Calu3 (cell line): Measurements from ENCODE around the gene PRDM10. TPM values are rescaled to one million over a fixed set of nuclear protein-coding genes. Genes with fewer than 3 reads are reported as not detected.

Source experiments
- BruUV-seq: library from RNA; stranded (reverse); fragments of 400-500 nt; replicated peaks from 2 replicates; lab custom pipeline; 2021; lab: Mats Ljungman, UMichigan
- CTCF ChIA-PET: fragments of 300-600 bp; sonication (Branson Sonifier 250); formaldehyde crosslinking; loops from one replicate; lab custom pipeline; 2022; ENCODE audit warnings: antibody characterized with exemption; lab: Charles Lee
- DNase-seq: peaks from one replicate; pipeline ENCODE4 v3.0.0; 2022
- H3K27ac Mint-ChIP-seq: one replicate; pipeline ENCODE4 v1.8.0; 2022; ENCODE audit warnings: mixed read lengths; ENCODE audit not compliant: unreplicated experiment
- H3K27me3 Mint-ChIP-seq: one replicate; pipeline ENCODE4 v1.8.0; 2022; ENCODE audit warnings: mixed read lengths; ENCODE audit not compliant: unreplicated experiment
- H3K36me3 Mint-ChIP-seq: one replicate; pipeline ENCODE4 v1.8.0; 2022; ENCODE audit warnings: mild to moderate bottlenecking, moderate library complexity, mixed read lengths; ENCODE audit not compliant: insufficient read depth, unreplicated experiment
- H3K4me1 Mint-ChIP-seq: one replicate; pipeline ENCODE4 v1.8.0; 2022; ENCODE audit warnings: mild to moderate bottlenecking, low read depth, mixed read lengths; ENCODE audit not compliant: unreplicated experiment
- H3K4me3 Mint-ChIP-seq: one replicate; pipeline ENCODE4 v1.8.0; 2022; ENCODE audit warnings: mild to moderate bottlenecking, low read depth, moderate library complexity, mixed read lengths; ENCODE audit not compliant: unreplicated experiment
- H3K9me3 Mint-ChIP-seq: one replicate; pipeline ENCODE4 v1.8.0; 2022; ENCODE audit warnings: low read depth, mixed read lengths; ENCODE audit not compliant: unreplicated experiment
- intact Hi-C: fragments of 100-400 bp; cut with micrococcal nuclease; formaldehyde crosslinking; loops from one replicate; pipeline ENCODE4 v1.10.0; 2022; ENCODE audit not compliant: unreplicated experiment
- total RNA-seq: library from RNA; stranded (reverse); gene quantifications from 2 replicates; pipeline ENCODE4 v1.2.3, GENCODE V29; 2022
- TF ChIP-seq, protein P1 (sequence below): fragments of 200-600 bp; IDR thresholded peaks from one replicate; pipeline ENCODE4 v1.8.0; 2022; ENCODE audit warnings: antibody characterized with exemption; ENCODE audit not compliant: unreplicated experiment

Gene PRDM10
- total RNA-seq, 1 experiment from 2014 or later: 8.1 TPM

DNA sequence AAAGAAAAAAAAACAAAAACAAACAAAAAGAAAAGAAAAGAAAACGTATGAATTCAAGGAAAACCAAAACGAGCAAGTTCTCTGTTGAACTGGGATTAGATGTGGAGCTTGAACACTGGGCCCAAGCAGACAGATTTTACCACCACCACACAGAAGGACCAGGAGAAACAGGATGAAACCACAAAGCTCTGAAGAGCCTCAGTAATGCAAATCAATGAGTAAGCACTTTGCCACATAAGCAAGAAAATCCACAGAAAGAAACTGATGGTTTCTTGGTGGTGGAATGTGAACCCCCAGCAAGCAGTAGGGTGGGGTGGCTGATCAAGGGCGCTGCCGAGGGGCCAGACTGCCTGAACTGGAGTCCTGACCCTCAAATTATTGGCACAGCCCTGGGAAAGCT lies 56.4 kb downstream of the PRDM10 start:
- no peak overlapping the region for H3K4me3 Mint-ChIP-seq
- H3K36me3 Mint-ChIP-seq: no peaks in the 10 kb centered on the region
- BruUV-seq: no TSS peak
- DNase-seq: no peak
- H3K4me1 Mint-ChIP-seq: no peaks in the 10 kb centered on the region
- H3K9me3 Mint-ChIP-seq: no peaks in the 10 kb centered on the region
- CTCF ChIA-PET: no interaction called here
- intact Hi-C loops: no loop called here
- TF ChIP-seq, protein P1, sequence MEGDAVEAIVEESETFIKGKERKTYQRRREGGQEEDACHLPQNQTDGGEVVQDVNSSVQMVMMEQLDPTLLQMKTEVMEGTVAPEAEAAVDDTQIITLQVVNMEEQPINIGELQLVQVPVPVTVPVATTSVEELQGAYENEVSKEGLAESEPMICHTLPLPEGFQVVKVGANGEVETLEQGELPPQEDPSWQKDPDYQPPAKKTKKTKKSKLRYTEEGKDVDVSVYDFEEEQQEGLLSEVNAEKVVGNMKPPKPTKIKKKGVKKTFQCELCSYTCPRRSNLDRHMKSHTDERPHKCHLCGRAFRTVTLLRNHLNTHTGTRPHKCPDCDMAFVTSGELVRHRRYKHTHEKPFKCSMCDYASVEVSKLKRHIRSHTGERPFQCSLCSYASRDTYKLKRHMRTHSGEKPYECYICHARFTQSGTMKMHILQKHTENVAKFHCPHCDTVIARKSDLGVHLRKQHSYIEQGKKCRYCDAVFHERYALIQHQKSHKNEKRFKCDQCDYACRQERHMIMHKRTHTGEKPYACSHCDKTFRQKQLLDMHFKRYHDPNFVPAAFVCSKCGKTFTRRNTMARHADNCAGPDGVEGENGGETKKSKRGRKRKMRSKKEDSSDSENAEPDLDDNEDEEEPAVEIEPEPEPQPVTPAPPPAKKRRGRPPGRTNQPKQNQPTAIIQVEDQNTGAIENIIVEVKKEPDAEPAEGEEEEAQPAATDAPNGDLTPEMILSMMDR: no peak
- H3K27me3 Mint-ChIP-seq: no peaks in the 10 kb centered on the region
- H3K27ac Mint-ChIP-seq: no peak overlapping the region

- no peak for DNase-seq
- no peaks in the 10 kb centered on the region for H3K4me1 Mint-ChIP-seq
- TF ChIP-seq, protein P1: no peak
Observed at GRCh38 chr11:129945373-129945772, 57.3 kb downstream of the PRDM10 start.

GRCh38 chr11:129944696-129945095 lies 57.9 kb downstream of the PRDM10 start:
- H3K4me1 Mint-ChIP-seq: no peaks in the 10 kb centered on the region
- no TSS peak for BruUV-seq
- no peaks in the 10 kb centered on the region for H3K9me3 Mint-ChIP-seq
- CTCF ChIA-PET: no interaction called here
- no peak overlapping the region for H3K27ac Mint-ChIP-seq
- TF ChIP-seq, protein P1: no peak
- DNase-seq: no peak
- H3K36me3 Mint-ChIP-seq: no peaks in the 10 kb centered on the region
- intact Hi-C loops: no loop called here
- H3K27me3 Mint-ChIP-seq: no peaks in the 10 kb centered on the region
- no peak overlapping the region for H3K4me3 Mint-ChIP-seq

More at GRCh38 chr11:129945373-129945772, 57.3 kb downstream of the PRDM10 start:
- Mint-ChIP-seq H3K27me3 (no peaks in the 10 kb centered on the region), H3K36me3 (no peaks in the 10 kb centered on the region), H3K4me3 (no peak overlapping the region), H3K9me3 (no peaks in the 10 kb centered on the region), H3K27ac (no peak overlapping the region)
- intact Hi-C loops: no loop called here
- CTCF ChIA-PET: no interaction called here
- no TSS peak for BruUV-seq

DNA sequence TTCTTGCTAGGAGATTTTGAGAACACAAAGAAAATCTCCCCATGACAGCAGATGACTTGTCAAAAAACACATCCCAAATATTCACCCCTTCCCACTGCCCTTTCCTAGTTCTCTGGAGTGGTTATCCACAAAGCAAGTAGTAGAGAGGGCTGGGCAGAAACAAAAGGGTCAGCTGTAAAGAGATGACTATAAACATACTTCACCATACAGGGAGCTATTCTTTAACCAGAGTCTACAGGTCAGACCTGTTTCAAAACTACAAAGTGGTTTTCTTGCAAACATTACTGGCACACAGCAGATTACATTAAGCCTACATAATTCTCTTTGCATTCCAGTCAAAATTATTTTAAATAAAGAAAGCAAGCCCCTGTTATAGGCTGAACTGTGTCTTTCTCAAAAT lies 59.6 kb downstream of the PRDM10 start:
- CTCF ChIA-PET: no interaction called here
- Mint-ChIP-seq H3K9me3 (no peaks in the 10 kb centered on the region), H3K4me1 (no peaks in the 10 kb centered on the region), H3K27me3 (no peaks in the 10 kb centered on the region), H3K36me3 (no peaks in the 10 kb centered on the region), H3K27ac (no peak overlapping the region), H3K4me3 (no peak overlapping the region)
- TF ChIP-seq, protein P1: no peak
- intact Hi-C loops: no loop called here
- DNase-seq: no peak
- no TSS peak for BruUV-seq
